Fibroblast of skin of right quadriceps (primary cell): Measurements from ENCODE around the gene CDHR5.

Source experiments
- DNase-seq: peaks from one replicate; pipeline ENCODE4 v3.0.0-alpha.2; 2013

The CDHR5 gene

DNA sequence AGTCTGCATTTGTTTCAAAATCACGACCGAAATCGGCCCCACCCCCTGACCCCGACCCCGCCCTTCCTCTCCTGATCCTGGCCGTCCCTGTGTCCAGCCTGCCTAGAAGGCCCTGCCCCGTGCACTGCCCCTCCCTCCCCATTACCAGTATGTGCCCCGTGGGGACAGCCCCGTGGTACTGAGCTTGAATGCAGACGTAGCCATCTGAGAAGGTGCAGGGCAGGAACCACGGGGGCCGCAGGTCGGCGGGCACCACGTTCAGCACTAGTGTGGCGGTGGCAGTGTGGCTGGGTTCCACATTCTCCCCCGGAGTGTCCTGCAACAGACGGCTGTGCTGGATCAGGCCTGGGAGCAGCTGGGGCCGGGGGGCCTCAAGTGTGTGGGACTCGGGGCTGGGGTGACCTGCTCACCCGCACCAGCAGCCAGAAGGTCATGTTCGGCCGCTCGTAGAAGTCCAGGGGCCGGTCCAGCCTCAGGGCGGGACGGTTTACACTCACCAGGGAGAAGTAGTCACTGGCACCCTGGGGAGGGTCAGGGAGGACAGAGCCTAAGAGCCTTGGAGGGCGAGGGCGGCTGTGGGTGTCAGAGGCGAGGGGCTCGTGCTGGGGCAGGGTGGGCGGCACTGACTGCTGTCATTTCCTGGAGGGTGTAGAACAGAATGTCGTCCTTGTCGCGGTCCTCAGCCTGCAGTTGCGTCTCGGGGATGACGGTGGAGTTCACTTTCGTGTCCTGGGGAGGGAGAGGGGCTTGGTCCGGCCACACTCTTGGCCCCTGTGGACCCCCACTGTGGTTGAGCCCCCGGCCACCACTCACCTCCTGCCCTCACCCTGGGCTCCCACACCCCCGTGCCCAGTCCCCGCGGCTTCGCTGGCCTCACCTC is 3.6 kb downstream of the CDHR5 start:
- DNase-seq: no peak

GRCh38 chr11:620201-620600 is 4.6 kb downstream of the CDHR5 start:
- no peak for DNase-seq

DNA sequence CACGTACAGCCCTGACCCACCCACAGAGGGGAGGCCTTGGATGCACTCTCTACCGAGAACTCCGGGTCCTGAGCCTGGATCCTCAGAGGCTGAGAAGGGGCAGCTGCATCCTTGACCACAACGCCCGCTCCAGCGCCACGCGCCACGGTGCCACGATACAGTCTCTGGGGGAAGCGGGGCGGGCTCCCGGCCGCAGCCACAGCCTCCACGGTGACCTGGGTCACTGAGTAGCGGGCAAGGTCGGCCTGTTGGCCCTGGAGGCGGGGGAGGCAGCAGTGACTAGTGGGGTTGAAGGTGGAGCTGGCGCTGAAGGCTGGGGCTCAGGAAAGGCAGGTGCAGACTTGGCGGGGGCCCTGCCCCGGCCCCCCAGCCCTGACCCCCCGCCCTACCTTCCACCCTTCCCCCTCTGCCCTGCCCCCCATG is 5.1 kb downstream of the CDHR5 start:
- no peak for DNase-seq

GRCh38 chr11:618856-619627 is 5.7 kb downstream of the CDHR5 start:
- no peak for DNase-seq

DNA sequence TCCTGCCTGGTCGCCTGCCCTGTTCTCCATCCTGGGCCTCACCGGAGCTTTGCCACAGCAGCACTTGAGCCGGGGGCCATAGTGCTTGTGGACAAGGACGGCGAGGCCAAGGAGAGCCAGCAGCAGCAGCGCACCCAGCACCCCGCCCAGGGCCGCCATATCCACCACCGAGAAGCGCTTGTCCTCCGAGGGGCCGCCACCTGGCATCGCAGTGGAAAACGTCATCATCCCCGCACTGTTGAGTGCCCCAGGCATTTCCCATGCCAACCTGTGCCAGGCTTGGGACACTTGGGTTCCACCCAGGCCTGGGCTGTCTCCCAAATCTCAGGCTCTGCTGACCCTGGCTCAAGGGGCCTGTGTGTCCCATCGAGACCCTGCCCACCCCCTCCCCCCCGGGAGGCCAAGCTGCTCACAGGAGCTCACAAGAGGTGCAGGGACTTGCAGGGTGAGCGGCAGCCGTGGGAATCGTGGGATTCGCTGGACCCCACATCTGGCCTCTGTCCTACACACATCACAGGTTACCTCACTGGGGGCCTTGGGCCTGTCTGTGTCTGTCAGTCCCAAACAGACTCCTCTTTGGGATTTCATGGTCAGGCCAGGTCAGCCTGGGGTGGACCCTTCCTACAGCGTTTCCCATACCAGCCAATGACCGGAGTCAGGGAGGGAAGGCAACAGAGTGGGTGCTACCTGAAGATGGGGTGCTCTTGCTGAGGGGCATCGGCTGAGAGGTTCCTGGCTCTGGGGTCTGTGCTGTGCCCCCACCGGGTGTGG is 6.7 kb downstream of the CDHR5 start:
- DNase-seq: no peak

DNA sequence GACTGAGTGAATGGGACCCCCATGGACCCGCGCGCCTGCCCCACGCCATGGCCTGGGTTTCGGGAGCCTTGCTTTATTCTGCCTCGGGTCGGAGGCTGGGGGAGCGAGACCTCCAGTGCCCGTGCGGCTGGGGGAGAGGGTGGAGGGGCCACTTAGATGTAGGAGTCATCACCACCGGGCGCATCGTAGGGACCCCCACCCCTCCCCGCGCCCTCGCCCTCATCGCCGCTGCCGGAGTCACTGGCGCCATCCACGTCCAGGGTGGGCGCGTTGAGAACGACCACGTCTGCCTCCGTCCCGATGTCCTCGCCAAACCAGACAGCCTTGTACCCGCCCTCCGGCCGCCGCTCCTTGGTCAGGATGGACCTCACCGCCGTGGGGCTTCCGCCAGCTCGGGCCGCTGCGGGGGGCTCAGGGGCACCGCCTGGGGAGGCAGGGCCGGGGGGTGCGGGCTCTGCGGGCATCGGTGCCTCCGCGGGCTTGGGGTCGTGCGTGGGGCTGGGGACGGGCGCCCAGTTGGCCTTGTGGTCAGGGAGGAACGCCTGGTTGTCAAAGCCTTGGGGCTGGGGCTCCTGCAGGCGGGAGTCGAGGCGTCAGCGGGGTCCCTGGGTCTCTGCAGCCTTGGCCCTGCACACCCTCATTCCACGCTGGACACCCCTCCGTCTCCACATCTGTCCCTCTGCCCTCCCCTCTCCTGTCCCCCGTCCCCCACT is 7.4 kb downstream of the CDHR5 start:
- no peak for DNase-seq

DNA sequence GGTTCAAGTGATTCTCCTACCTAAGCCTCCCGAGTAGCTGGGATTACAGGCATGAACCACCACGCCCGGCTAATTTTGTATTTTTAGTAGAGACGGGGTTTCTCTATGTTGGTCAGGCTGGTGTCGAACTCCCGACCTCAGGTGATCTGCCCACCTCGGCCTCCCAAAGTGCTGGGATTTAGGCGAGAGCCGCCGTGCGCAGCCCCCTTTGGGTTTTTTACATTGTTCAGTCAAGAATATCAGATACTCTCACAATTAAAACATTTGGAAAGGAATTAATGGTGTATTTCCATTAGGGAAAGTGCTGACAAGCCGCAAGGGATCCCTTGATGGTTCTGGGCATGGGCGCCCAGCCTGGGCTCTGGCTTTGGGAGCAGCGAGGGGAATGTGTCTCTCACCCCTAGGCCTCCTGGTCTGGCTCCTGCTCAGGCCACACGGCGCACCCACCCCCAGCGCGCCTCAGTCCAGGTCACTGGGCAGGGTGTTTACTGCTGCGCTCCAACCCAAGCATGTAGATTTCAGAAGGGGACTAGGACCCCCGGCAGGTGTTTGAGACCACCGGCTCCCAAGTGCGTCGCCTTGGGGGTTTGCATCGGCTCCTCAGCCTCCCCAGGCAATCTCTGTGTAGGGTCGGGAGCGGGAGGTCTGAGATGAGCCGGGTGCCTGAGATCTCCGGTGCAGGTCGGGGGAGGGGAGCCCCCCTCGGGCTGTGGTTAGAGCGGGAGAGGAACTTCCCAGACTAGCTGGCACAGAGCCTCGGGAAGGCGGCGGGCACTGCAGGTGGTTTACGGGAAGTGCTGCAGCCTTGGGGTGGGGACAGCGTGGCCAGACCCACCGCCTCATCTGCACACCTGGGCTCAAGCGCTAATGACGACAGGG is 8.2 kb downstream of the CDHR5 start:
- DNase-seq: no peak

DNA sequence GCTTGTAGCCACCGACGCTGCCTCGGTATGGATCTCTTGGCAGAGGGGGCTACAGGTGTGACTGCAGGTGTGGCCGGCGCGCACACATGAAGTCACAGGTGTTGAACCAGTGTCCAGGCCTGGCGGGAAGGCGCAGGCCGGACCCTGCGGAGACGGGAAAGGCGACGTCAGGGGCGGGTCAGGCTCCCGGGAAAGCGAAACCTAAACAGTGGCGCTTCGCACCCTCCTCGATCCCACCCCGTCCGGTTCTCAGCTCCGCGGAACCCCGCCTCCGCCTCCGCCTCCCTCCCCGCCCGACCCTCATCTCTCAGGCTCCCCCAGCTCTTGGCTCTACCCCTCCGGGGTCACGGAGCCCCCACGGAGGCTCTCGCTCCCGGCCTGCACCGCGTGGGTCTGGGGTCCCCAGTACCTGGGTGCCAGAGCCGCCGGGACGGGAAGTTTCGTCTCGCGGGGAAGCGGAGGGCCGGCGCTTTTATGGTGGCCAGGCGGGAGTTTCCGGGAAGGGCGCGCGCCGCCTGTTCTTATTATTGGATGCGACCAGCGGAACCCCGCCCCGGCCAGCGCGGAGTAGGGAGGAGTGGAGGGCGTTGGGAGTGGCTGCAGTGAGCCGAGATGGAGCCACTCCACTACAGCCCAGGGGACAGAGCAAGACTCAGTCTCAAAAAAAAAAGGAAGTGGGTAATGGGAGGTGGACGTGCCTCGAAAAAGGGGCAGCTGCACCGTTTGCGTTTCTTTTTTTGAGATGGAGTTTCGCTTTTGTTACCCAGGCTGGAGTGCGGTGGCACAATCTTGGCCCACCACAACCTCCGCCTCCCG is 9.0 kb downstream of the CDHR5 start, which contains the start of gene IRF7:
IRF7 (minus strand) TSS at position 447 of the 816 bp plus-strand sequence. CDS start 586 bp downstream, outside the sequence.
- peak; percentile 90 for DNase-seq

GRCh38 chr11:614623-615503 is 9.9 kb downstream of the CDHR5 start:
- DNase-seq: no peak

- DNase-seq: no peak
Measured at GRCh38 chr11:614021-614622, 10.6 kb downstream of the CDHR5 start.

GRCh38 chr11:613369-613968 is 11.3 kb downstream of the CDHR5 start:
- peak; percentile 41 for DNase-seq

DNA sequence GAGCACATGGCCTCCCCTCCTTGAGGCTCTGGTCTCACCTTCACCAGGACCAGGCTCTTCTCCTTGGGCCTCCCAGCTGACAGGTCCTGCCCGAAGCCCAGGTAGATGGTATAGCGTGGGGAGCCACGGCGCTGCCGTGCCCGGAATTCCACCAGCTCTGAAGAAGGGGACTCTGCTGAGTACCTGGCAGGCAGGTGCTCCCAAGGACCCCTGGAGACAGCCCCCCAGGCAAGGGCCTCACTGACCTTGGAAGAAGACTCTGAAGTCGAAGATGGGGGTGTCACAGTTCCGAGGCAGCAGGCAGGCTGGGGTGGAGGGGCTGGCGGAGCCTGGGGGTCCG is 11.8 kb downstream of the CDHR5 start:
- DNase-seq: no peak

DNA sequence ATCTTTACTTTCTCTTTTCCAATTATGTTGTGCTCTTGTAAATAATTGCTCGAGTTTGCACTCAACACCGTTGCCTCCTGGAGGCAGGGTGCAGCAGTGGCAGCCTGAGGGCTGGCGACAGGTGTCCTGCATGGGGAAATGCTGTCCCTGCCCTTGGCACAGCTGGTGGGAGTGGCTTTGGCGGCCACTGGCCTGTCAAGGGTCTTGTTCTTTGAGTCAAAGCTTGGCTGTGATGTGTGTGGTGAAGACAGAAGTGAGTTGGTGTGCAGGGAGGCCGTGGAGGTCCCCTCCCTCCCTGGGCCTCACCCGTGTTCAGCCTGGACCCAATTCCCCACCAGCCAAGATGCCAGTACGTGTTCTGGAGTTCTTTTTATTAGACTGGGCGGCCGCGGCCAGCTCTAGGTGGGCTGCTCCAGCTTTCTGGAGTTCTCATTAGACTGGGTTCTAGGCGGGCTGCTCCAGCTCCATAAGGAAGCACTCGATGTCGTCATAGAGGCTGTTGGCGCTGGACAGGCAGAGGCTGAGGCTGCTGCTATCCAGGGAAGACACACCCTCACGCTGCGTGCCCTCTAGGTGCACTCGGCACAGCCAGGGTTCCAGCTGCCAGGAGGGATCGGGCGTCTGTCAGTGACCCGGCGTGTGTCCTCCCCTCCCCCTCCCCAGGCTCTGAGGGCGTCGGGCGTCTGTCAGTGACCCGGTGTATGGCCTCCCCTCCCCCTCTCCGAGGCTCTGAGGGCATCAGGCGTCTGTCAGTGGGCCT is 12.4 kb downstream of the CDHR5 start:
- no peak for DNase-seq

DNA sequence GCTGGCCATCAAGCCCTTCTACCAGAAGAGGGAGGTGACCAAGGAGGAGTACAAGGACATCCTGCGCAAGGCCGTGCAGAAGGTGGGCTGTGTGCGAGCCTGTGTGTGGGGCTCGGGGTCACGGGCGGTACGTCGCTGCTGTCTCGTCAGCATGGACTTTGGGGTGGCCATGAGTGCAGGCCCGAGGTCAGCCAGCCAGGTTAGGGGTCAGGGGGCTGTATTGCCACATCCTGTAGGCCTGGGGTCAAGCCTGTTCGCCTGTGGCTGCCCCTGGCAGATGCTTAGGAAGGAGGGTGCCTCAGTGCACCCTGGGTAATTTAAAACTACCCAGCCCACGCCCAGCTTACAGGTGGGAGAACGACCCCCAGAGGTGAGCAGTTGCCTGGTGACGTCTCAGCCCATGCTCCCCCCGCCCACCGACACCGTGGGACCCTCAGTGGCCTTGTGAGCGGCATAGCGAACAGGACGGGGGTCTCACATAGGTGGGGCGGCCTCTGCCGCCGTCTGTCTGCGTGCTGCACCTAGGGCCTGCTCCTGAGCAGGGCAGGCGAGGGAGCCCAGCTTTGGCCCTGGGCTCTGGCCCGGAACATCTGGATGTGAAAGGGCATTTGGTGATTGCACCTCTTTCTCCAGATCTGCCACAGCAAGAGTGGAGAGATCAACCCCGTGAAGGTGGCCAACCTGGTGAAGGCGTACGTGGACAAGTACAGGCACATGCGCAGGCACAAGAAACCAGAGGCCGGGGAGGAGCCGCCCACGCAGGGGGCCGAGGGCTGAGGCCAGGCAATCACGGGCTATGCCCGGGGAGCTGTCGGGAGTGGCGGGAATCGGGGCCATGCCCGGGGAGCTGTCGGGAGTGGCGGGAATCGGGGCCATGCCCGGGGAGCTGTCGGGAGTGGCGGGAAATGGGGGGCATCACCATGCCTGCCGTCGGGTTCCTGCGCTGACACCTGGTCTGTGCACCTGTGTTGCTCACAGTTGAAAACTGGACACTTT is 13.5 kb downstream of the CDHR5 start:
- no peak for DNase-seq

- no peak for DNase-seq
Measured at GRCh38 chr11:610146-610801, 14.5 kb downstream of the CDHR5 start.

DNA sequence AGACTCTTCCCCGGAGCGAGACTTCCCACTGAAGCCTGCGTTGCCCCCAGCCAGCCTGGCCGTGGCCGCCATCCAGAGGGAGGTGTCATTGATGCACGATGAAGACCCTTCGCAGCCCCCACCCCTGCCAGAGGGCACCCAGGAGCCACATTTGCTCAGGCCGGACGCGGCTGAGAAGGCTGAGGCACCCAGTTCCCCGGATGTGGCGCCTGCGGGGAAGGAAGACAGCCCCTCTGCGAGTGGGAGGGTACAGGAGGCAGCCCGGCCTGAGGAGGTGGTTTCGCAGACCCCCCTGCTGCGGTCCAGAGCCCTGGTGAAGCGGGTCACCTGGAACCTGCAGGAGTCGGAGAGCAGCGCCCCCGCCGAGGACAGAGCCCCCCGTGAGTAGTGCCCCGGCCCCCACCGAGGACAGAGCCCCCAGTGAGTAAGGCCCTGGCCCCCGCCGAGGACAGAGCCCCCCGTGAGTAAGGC is 15.4 kb downstream of the CDHR5 start:
- no peak for DNase-seq
